IMR-90 (cell line): Measurements from ENCODE around the gene LHFPL6.

Experiments used
- BHLHE40 ChIP-seq: fragments of 150-350 bp; IDR thresholded peaks from 2 replicates; pipeline ENCODE4 v1.6.1; 2016; ENCODE audit warnings: mild to moderate bottlenecking, low read depth, low read length
- CEBPB ChIP-seq: IDR thresholded peaks from 2 replicates; pipeline ENCODE4 v1.6.1; 2012; ENCODE audit warnings: low read depth, low read length, improper control_type of control experiment
- CHD1 ChIP-seq: IDR thresholded peaks from 2 replicates; pipeline ENCODE4 v1.6.1; 2012; ENCODE audit warnings: low read depth, low read length, improper control_type of control experiment
- MAFK ChIP-seq: IDR thresholded peaks from 2 replicates; pipeline ENCODE4 v1.6.1; 2012; ENCODE audit warnings: low read depth, low read length, improper control_type of control experiment
- MAZ ChIP-seq: IDR thresholded peaks from 2 replicates; pipeline ENCODE4 v1.6.1; 2012; ENCODE audit warnings: low read depth, mild to moderate bottlenecking, low read length, improper control_type of control experiment, moderate library complexity, borderline replicate concordance
- MXI1 ChIP-seq: IDR thresholded peaks from 2 replicates; pipeline ENCODE4 v1.6.1; 2012; ENCODE audit warnings: low read depth, mild to moderate bottlenecking, low read length, moderate library complexity, borderline replicate concordance
- POLR2A ChIP-seq: IDR thresholded peaks from 2 replicates; pipeline ENCODE4 v1.6.1; 2012; ENCODE audit warnings: mild to moderate bottlenecking, low read depth, low read length
- RAD21 ChIP-seq: IDR thresholded peaks from 2 replicates; pipeline ENCODE4 v1.6.1; 2012; ENCODE audit warnings: low read length, improper control_type of control experiment
- RCOR1 ChIP-seq: IDR thresholded peaks from 2 replicates; pipeline ENCODE4 v1.6.1; 2012; ENCODE audit warnings: mild to moderate bottlenecking, low read length, improper control_type of control experiment; ENCODE audit not compliant: insufficient replicate concordance
- RFX5 ChIP-seq: IDR thresholded peaks from 2 replicates; pipeline ENCODE4 v1.8.0; 2012; ENCODE audit warnings: low read depth, mild to moderate bottlenecking, low read length, moderate library complexity
- SMC3 ChIP-seq: fragments of 150-350 bp; IDR thresholded peaks from 2 replicates; pipeline ENCODE4 v1.6.1; 2016; ENCODE audit warnings: low read depth, mild to moderate bottlenecking, antibody characterized with exemption, low read length, moderate library complexity
- TF ChIP-seq, protein P1 (sequence below): conservative IDR thresholded peaks from 2 replicates; pipeline ENCODE4 v1.5.1; 2012; ENCODE audit warnings: mild to moderate bottlenecking, low read depth, low read length, improper control_type of control experiment
- TF ChIP-seq, protein P2 (sequence below): fragments of 150-350 bp; IDR thresholded peaks from 2 replicates; pipeline ENCODE4 v1.6.1; 2017; ENCODE audit warnings: mild to moderate bottlenecking, antibody characterized with exemption, low read length, low read depth
- TF ChIP-seq, protein P3 (sequence below): fragments of 150-350 bp; IDR thresholded peaks from 2 replicates; pipeline ENCODE4 v1.6.1; 2016; ENCODE audit warnings: low read depth, mild to moderate bottlenecking, low read length, moderate library complexity, borderline replicate concordance

DNA sequence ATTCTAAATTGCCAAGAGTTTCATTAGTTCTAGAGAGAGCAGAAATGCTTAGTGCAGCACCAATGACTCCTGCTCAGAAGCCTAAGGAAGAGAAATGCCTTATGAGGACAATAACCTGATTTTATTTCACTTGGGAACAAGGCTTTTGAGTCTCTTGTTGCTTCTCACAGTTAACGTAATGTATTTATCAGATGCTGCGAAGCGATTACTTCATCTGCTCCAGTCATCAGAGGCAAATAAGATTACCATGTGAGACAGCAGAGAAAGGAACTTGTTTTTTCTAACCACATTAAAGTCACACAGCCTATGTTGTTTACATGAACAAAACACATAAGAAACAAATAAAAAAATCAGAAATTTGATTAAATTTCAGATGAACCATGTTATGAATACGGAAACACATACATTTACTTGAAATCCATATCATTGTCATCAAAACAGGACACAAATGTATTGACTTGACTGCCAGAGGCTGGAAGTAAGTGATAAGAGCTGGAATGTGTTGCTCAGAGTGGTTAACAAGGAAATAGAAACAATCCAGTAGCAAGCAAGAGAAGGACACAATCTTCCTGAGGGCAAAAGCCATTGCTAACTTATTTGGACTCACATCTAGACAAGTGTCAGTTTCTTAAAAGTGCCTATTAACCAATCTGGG, 147.3 kb downstream of the LHFPL6 start:
- TF ChIP-seq SMC3: no peak
- TF ChIP-seq, protein P1, sequence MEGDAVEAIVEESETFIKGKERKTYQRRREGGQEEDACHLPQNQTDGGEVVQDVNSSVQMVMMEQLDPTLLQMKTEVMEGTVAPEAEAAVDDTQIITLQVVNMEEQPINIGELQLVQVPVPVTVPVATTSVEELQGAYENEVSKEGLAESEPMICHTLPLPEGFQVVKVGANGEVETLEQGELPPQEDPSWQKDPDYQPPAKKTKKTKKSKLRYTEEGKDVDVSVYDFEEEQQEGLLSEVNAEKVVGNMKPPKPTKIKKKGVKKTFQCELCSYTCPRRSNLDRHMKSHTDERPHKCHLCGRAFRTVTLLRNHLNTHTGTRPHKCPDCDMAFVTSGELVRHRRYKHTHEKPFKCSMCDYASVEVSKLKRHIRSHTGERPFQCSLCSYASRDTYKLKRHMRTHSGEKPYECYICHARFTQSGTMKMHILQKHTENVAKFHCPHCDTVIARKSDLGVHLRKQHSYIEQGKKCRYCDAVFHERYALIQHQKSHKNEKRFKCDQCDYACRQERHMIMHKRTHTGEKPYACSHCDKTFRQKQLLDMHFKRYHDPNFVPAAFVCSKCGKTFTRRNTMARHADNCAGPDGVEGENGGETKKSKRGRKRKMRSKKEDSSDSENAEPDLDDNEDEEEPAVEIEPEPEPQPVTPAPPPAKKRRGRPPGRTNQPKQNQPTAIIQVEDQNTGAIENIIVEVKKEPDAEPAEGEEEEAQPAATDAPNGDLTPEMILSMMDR: no peak
- TF ChIP-seq CEBPB: no peak
- TF ChIP-seq MXI1: no peak
- TF ChIP-seq, protein P2, sequence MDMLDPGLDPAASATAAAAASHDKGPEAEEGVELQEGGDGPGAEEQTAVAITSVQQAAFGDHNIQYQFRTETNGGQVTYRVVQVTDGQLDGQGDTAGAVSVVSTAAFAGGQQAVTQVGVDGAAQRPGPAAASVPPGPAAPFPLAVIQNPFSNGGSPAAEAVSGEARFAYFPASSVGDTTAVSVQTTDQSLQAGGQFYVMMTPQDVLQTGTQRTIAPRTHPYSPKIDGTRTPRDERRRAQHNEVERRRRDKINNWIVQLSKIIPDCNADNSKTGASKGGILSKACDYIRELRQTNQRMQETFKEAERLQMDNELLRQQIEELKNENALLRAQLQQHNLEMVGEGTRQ: no peak
- TF ChIP-seq MAFK: no peak
- no peak for TF ChIP-seq RCOR1
- no peak for TF ChIP-seq MAZ
- TF ChIP-seq CHD1: no peak
- TF ChIP-seq POLR2A: no peak
- TF ChIP-seq BHLHE40: no peak
- TF ChIP-seq, protein P3, sequence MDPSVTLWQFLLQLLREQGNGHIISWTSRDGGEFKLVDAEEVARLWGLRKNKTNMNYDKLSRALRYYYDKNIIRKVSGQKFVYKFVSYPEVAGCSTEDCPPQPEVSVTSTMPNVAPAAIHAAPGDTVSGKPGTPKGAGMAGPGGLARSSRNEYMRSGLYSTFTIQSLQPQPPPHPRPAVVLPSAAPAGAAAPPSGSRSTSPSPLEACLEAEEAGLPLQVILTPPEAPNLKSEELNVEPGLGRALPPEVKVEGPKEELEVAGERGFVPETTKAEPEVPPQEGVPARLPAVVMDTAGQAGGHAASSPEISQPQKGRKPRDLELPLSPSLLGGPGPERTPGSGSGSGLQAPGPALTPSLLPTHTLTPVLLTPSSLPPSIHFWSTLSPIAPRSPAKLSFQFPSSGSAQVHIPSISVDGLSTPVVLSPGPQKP: no peak
- TF ChIP-seq RAD21: no peak
- TF ChIP-seq RFX5: no peak
